Activated CD8-positive, alpha-beta memory T cell treated with anti-CD3 and anti-CD28 coated beads for 36 hours (primary cell): ENCODE results near the gene P2RX1. TPM values are rescaled to one million over a fixed set of nuclear protein-coding genes. Genes with fewer than 3 reads are reported as not detected.

Experiments
- CTCF ChIA-PET: fragments of 350-600 bp; sonication (Branson Sonifier 250); formaldehyde crosslinking; loops from one replicate; lab custom pipeline; 2021; ENCODE audit warnings: antibody characterized with exemption; lab: Charles Lee
- POLR2A ChIA-PET: fragments of 350-600 bp; sonication (Branson Sonifier 250); formaldehyde crosslinking; loops from one replicate; lab custom pipeline; 2021; ENCODE audit warnings: antibody characterized with exemption; lab: Charles Lee
- total RNA-seq, 2 experiments: library from RNA; stranded (reverse); gene quantifications; one replicate each; pipeline ENCODE4 v1.2.3, GENCODE V29; 2021

P2RX1 gene
- total RNA-seq, 2 experiments from 2014 or later, result not detected

DNA sequence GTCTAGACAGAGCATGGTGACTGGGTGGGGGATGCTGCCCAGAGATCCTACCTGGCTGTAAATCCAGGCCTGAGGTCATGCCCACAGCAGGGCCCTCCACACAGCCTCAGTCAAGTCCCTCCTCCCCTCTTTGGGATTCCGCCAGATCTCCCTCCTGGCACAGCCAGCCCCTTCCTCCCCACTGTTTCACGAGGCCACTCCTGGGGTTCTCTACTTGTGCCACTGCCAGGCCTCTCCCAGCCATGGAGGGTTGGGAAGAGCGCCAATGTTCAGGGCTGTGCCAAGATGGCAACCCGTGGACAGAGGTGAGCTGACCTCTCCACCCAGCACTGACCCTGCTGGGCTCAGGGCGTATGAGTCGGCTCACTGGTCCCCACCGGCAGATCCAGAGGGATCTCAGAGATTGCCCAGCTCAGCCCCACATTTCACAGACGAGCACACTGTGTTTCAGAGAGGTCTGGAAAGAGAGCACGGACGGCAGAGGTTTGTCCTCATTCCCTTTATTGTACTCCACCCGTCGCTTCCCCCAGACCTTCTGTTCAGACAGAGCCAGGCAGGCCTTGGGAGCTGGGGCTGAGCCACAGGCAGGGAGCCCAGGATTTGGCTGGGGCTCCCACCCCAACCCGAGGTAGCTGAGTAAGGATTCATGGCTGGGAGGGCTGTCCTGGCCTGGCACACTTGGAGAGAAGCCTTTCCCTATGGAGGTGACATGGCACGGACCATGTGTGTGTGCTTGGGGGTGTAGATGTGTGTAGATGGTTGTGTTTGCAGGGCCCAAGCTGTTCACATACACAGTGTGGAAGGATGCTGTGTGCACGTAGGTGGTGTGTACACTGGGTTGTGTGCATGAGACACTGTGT is 19.9 kb downstream of the P2RX1 start:
- ChIA-PET POLR2A (interaction anchor here (0.6 kb wide), 1 partner anchor 962 kb away, joined by 5 read pairs; no protein-coding TSS in a partner anchor), CTCF (interaction anchor here (0.8 to 2.7 kb wide), 2 partner anchors 18 to 70 kb away, joined by 3 to 7 read pairs; no protein-coding TSS in a partner anchor)

DNA sequence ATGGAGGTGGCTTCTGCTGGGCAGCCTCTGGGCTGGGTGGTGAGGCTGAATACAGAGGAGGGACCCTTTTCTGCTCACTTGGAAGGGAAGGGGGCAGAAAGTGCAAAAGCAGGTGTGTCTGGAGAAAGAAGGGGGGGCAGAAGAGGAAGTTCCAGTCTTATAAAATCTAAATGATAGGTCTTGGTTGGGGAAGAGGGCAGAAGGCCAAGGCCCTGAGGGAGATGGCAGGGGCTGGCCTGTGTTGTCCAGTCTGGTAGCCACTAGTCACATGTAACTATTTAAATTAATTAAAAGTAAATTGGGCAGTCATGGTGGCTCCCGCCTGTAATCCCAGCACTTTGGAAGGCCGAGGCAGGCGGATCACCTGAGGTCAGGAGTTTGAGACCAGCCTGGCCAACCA is 20.9 kb downstream of the P2RX1 start:
- POLR2A ChIA-PET, result interaction anchor here (0.7 kb wide), 1 partner anchor 52 kb away, joined by 4 read pairs; no protein-coding TSS in a partner anchor

DNA sequence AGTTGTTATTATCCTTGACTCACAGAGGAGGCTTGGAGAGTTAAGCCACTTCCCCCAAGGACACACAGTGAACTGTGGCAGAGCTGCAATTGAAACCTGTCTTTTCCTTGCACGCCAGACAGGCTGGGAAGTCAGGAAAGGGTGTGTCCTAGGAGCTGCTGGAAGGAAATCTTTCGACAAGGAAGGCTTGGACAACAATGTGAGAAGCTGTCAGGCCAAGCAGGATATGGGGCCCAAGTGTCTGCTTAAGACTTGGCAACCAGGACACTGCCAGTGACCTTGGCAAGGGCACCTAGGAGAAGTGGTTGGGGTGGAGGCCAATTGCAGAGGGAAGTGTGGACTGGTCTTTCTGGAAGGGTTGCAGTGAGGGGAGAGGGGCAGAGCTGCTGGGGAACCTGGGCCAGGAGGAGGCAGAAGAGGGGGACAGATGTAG is 21.3 kb downstream of the P2RX1 start:
- ChIA-PET CTCF (interaction anchor here (1.2 to 2.1 kb wide), 3 partner anchors 19 to 115 kb away, joined by 3 to 8 read pairs (median 5); no protein-coding TSS in a partner anchor), POLR2A (interaction anchor here (0.7 kb wide), 1 partner anchor 52 kb away, joined by 4 read pairs; no protein-coding TSS in a partner anchor)

More for the DNA sequence above, 20.9 kb downstream of the P2RX1 start:
- CTCF ChIA-PET, result interaction anchor here (0.8 kb wide), 1 partner anchor 71 kb away, joined by 3 read pairs; no protein-coding TSS in a partner anchor

DNA sequence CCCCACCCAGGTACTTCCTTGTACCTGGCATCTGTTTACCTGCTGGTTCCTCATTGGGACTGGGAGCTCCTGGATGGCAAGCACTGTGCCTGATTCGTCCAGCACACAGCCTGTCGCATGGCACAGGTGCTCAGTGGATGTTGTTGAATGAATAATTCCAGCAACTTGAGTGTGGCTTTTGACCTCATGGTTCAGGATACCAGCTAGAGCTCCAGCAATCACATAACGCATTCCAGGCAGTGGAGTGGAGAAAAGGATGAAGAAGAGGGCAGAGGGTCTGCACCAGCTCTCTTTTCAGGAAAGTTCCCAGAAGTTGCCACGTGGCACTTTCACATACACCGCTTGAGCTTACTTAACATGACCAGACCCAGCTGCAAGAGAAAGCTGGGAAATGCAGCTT is 22.1 kb downstream of the P2RX1 start:
- ChIA-PET POLR2A (interaction anchor here (1.5 kb wide), 1 partner anchor 71 kb away, joined by 5 read pairs; no protein-coding TSS in a partner anchor), CTCF (interaction anchor here (0.8 to 2.1 kb wide), 6 partner anchors 18 to 116 kb away, joined by 3 to 8 read pairs (median 4); no protein-coding TSS in a partner anchor)

DNA sequence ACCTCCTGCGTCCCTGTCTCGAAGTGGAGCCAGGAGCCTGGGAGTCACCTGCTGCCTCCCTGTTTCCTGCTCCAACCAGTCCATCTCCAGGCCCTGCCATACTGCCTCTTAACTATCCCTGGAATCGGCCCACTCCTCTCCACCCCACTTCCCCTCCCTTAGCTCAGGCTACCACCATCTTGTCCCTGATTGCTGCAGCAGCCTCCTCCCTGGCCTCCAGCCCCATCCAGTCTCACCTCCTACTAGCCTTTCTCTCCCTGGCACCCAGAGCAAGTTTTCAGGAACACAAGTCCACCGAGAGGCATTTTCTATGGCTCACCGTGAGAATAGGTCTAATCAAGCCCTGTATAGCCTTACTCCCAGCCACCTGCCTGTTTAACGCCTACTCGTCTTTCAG is 22.5 kb downstream of the P2RX1 start:
- POLR2A ChIA-PET, result interaction anchor here (1.5 kb wide), 1 partner anchor 71 kb away, joined by 5 read pairs; no protein-coding TSS in a partner anchor

DNA sequence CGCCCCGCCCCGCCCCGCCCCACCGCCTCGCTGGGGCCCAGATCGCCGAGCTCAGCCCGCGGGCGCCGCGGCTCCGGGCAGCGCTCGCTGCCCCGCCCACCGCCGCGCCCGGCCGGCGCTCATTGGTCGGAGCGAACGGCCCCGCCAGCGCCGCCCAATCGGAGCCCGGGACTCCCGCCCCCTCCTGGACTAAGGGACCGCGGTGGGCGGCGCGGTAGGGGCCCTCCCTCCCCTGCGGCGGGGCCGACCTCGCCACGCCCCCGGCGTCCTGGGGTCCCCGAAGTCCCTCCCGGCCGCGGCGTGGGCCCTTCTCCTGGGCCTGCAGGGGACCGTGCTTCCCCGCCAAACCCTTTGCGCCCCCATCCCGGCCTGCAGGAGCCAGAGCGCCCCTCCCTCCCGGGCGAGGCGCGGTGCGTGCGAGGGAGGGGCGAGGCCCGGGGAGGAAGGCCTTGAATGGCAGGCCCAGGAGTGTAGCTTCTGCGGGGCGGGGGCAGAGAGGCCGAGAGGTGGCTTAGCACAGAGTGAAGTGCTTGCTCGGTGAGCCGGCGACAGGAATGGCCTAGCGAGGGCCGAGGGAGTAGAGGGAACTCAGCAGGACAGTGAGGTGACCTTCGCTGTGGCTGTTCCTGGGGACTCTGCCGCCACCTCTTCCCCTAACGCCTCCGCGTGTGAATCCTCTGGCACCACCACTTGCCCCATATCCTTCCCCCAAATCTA is 23.1 kb downstream of the P2RX1 start, which contains the start of gene CAMKK1:
Gene CAMKK1 (minus strand): TSS at position 51 of the 717 bp plus-strand sequence. CDS start 7,366 bp downstream, outside the sequence.
- ChIA-PET CTCF (interaction anchor here (1.0 to 2.1 kb wide), 4 partner anchors 21 to 117 kb away, joined by 3 to 8 read pairs (median 4); no protein-coding TSS in a partner anchor), POLR2A (interaction anchor here (1.2 to 1.5 kb wide), 2 partner anchors 23 to 72 kb away, joined by 3 to 5 read pairs; partner anchors contain the start of gene P2RX1)

More for the DNA sequence above, 22.5 kb downstream of the P2RX1 start:
- CTCF ChIA-PET, result interaction anchor here (0.8 to 2.1 kb wide), 6 partner anchors 19 to 116 kb away, joined by 3 to 8 read pairs (median 4); no protein-coding TSS in a partner anchor

DNA sequence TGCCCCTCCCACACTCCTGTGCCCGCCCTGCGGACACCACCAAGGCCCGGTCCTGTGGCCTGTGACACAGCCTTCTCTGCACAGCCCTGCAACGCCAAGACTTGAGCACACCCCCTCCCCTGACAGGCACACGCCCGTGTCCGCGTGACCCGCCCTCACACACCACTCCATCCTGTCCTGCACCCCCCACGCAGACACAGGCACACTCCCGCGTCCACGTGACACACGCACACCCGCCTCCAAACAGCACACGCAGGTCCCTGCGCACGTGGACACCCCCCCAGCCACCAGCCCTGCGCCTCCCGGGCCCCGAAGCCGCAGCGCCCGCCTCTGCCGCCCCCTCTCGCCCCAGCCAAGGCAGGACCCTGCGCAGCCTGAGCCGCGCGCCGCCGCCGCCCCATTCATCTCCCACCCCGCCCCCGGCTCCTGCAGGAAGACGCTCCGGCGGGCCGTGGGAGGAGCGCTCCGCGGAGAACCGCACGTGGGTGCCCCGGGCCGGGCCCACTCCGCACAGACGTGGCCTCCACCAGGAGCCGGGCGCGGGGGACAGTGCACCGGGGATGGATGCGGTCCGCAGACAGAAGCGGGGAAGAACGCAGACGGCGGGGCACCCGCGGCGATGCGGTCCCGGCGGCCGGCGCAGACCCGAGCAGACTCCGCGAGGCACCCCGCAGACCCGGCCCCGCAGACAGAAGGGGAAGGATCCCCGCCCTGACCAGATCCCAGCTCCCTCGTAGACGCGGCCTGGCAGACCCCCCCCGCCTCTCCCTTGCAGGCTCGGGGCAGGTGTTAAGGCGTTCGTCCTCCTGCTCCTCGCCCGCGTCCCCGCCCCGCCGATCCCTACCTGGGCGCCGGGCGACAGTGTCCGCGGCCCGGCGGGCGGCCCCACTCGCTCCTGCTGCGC is 23.9 kb downstream of the P2RX1 start:
- CTCF ChIA-PET, result interaction anchor here (1.0 kb wide), 1 partner anchor 47 kb away, joined by 3 read pairs; no protein-coding TSS in a partner anchor

DNA sequence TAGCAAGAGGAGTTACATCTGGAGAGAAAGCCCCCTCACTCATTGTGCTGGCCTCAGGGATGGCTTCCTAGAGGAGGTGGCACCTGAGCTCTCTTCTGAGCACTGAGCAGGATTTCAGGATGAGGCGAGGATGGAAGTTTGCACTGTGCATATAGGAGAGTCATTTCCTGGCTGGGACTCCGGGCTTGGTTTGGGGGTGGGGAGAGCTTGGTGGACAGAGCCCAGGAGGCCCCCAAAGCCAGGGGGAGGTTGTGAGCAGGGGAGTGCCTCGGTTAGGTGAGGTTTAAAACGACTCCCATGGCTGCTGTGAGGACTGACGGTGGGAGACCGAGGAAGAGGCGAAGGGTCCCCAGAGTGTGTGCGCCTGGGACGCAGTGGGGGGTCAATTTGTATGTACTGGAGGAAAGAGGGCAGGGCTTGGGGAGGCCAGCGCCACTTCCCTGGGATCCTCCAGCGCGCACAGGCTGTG is 24.6 kb downstream of the P2RX1 start:
- POLR2A ChIA-PET, result no interaction called here
- CTCF ChIA-PET, result no interaction called here

More for the DNA sequence above, 23.9 kb downstream of the P2RX1 start:
- POLR2A ChIA-PET, result interaction anchor here (1.2 kb wide), 1 partner anchor 24 kb away, joined by 3 read pairs; the partner anchor contains the start of gene P2RX1

DNA sequence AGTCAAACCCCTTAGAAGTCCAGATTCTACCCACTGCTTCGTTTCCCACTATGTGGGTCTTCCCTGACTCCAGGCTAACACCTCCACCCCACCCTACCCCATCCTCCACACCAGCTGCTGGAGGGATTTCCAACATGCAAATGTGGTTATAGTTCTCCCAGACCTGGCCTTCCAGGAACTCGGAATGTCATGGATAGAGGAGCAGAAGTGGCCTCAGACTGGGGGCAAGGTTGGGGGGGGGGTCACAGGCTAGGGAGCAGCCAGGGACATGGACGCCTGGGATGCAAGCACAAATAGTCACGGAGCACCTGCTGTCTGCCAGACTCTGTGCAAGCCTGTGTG is 25.4 kb downstream of the P2RX1 start:
- ChIA-PET CTCF (no interaction called here), POLR2A (no interaction called here)

DNA sequence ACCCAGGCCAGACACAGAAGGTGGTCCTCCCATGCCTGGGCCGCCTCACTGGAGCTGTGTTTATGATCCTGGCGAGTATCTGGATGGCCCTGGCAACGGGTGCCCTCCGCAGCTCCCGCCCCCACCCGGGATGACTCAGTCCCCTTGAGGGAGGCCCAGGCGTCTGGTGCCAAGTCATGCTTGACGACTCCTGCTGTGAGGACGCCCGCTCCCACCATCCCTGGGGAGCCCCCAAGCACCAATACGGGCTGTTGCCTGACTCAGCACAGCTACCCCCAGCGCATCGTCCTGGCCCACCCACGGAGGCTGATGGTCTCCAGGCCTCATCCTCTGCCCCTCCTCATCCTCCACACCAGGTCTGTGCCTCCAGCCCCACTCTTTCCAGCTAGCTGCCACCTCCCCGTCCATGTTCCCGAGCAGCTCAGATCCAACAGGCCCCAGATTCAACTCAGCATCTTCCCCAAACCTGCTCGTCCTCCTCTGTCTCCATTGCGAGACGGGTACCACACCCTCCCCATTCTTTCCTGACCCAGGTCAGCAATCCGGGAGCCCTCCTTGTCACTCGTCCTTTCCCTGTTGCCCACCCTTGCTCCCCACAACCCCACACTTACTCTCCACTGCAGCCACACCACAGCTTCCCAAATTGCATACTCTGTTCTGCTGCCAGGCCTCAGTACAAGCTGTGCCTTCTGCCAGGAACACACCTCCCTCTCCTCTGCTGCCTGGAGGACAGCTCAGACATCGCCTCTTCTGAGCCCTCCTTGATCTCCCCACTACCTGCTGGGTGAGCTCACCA is 26.0 kb downstream of the P2RX1 start:
- CTCF ChIA-PET, result interaction anchor here (1.1 to 1.2 kb wide), 2 partner anchors 24 to 44 kb away, joined by 3 to 5 read pairs; partner anchors contain the start of gene NCBP3
- POLR2A ChIA-PET, result no interaction called here

DNA sequence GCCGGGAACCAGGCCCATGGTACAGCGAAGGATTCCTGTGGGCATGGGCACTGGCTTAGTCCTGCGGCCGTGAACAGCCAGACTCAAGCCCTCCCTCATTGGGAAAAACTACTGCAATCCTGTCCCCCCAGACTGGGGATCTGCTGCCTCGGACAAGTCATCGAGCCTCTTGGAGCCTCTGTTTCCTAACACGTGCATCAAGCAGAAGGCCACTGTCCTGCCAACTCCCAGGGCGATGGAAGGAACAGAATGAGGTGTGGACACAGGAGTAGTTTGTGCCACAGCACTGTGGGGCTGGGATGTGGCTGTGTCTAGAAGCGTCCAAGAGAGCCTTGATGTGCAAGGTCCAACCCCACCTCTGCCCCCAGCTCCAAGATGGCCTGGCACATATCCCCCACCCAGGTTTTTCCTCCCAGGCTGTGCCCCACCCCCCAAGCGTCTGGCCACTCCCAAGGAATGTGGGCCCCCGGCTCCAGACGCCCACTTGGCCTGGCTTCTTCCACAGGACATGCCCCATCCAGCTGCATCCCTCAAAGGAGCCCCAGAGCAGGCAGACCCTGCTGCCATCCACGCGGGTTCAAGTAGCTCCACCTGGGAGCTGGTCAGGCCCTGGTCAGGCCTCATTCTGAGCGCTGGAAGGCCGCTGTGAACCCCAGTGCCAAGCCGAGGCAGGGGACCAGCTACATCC is 26.8 kb downstream of the P2RX1 start:
- CTCF ChIA-PET, result interaction anchor here (1.1 to 1.2 kb wide), 2 partner anchors 25 to 44 kb away, joined by 3 to 5 read pairs; partner anchors contain the start of gene NCBP3
- POLR2A ChIA-PET, result interaction anchor here (0.5 kb wide), 1 partner anchor 1127 kb away, joined by 5 read pairs; no protein-coding TSS in a partner anchor

DNA sequence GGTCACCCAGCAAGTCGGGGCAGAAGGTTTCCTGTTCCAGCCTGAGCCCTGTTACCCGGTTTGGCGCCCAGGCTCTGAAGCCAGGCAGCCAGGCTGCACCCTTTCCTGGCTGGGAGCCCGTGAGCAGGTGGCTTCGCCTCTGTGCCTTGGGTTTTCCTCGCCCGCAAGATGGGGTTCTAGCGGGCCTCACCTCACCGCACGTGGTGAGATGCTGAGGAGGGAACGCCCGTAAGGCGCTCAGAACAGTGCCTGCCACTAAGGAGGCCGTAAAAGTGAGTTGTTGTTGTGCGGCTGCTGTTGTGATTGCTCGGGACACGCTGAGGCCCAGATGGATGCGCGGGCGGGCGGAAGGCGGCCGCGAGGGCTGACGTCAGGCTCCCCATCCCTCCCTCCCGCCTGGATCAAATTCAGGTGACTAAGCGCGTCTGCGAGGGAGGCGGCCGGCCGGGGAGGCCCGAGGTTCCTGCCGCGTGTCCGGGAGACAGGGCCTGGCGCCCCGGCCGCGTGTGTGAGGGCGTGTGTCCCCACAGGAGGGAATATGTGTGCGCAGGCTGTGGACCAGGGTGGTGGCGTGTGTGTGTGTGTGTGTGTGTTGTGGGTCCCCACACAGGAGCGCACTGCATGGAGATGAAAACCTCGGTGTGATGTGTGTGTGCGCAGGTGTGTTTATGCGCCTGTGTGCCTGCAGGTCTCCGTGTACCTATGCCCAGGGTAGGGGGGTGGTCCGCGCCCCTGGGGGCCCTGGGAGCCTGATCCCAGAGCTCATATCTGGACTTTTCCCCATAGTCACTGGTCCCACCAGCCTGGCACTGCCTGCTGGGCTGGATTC is 27.7 kb downstream of the P2RX1 start:
- POLR2A ChIA-PET, result no interaction called here
- CTCF ChIA-PET, result interaction anchor here (1.0 kb wide), 1 partner anchor 25 kb away, joined by 3 read pairs; no protein-coding TSS in a partner anchor

DNA sequence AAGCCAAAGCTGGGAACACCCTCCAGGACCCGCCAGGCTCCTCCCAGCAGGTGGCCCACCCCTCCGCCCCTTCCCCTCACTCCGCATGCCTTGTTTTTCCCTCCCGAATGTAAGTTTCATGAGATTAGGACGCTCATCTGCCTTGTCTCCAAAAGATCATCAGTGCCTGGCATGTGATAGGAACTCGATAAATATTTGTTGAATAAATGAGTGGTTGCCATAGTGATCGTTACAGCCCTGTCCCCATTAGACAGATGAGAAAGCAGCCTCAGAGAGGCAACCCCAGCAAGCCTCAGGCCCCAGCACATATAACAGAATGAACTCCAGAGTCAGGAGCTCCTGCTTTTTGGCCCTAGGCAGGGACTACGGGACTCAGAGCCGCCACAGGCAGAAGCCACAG is 28.5 kb downstream of the P2RX1 start:
- POLR2A ChIA-PET, result no interaction called here
- CTCF ChIA-PET, result interaction anchor here (1.0 kb wide), 1 partner anchor 24 kb away, joined by 3 read pairs; no protein-coding TSS in a partner anchor

DNA sequence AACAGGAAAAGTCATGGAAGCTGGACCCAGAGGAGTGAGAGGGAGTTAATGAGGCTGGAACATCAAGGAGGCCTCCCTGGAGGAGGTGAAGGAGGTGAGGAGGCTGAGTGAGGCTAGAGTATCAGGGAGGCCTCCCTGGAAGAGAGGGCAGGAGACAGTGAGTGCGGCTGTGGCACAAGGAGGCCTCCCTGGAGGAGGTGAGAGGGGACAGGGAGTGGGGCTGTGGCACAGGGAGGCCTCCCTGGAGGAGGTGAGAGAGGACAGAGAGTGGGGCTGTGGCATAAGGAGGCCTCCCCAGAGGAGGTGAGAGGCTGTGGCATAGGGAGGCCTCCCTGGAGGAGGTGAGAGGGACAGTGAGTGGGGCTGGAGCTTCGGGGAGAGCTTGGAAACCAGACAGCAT is 28.9 kb downstream of the P2RX1 start:
- POLR2A ChIA-PET, result no interaction called here
- CTCF ChIA-PET, result no interaction called here

DNA sequence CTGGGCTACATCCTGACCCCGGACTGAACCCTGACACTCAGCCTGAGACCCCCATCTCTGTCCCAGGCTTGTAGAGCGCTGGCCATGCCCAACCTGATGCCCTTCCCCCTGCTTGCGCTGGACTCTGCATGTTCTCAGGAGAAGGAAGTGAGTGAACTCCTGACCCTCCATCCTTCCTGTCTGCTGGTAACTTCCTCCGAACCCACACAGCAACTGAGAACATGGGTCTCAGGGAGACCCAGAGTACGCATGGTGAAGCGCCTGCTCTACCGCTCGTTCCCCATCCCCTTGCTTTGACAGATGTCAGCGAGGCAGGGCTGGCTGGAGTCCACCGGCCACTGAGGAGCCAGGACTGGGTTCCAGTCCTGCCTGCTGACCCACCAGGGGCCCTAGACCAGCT is 29.5 kb downstream of the P2RX1 start:
- POLR2A ChIA-PET, result no interaction called here
- CTCF ChIA-PET, result no interaction called here
